MM.1S (cell line): ENCODE measurements around the gene ZNF549.

Experiments
- DNase-seq: peaks from one replicate; pipeline ENCODE4 v3.0.0-alpha.2; 2015
- H2AFZ ChIP-seq: fragments of 300-600 bp; sonication (generic); 2 replicates; pipeline ENCODE4 v1.6.0; 2016; ENCODE audit warnings: antibody characterized with exemption, low read length
- H3F3A ChIP-seq: fragments of 300-600 bp; sonication (generic); 2 replicates; pipeline ENCODE4 v1.6.1; 2016; ENCODE audit warnings: mild to moderate bottlenecking, antibody characterized with exemption, low read length, moderate library complexity, mixed read lengths; ENCODE audit not compliant: insufficient read depth
- H3K27ac ChIP-seq: fragments of 300-600 bp; sonication (generic); 2 replicates; pipeline ENCODE4 v1.5.1; 2016; ENCODE audit warnings: mild to moderate bottlenecking, low read length
- H3K27me3 ChIP-seq: fragments of 300-600 bp; sonication (generic); replicated peaks from 2 replicates; pipeline ENCODE4 v1.6.0; 2016; ENCODE audit warnings: low read length; ENCODE audit not compliant: insufficient read depth
- H3K36me3 ChIP-seq: fragments of 300-600 bp; sonication (generic); replicated peaks from 2 replicates; pipeline ENCODE4 v1.6.1; 2016; ENCODE audit warnings: mild to moderate bottlenecking, low read length, mixed read lengths; ENCODE audit not compliant: insufficient read depth
- H3K4me1 ChIP-seq: fragments of 300-600 bp; sonication (generic); 2 replicates; pipeline ENCODE4 v1.6.1; 2016; ENCODE audit warnings: low read length, mixed read lengths
- H3K4me2 ChIP-seq: fragments of 300-600 bp; sonication (generic); 2 replicates; pipeline ENCODE4 v1.6.0; 2016; ENCODE audit warnings: low read depth, low read length
- H3K4me3 ChIP-seq: fragments of 300-600 bp; sonication (generic); 2 replicates; pipeline ENCODE4 v1.5.1; 2016; ENCODE audit warnings: low read length, mixed read lengths
- H3K79me2 ChIP-seq: fragments of 300-600 bp; sonication (generic); 2 replicates; pipeline ENCODE4 v1.6.1; 2016; ENCODE audit warnings: mixed run types, low read length, mixed read lengths
- H3K9ac ChIP-seq: fragments of 300-600 bp; sonication (generic); 2 replicates; pipeline ENCODE4 v1.6.1; 2016; ENCODE audit warnings: low read length, mixed read lengths
- H3K9me2 ChIP-seq: fragments of 300-600 bp; sonication (generic); replicated peaks from 2 replicates; pipeline ENCODE4 v1.6.1; 2016; ENCODE audit warnings: mild to moderate bottlenecking, low read length, mixed read lengths; ENCODE audit not compliant: insufficient read depth
- H3K9me3 ChIP-seq: fragments of 300-600 bp; sonication (generic); replicated peaks from 2 replicates; pipeline ENCODE4 v1.6.1; 2016; ENCODE audit warnings: mild to moderate bottlenecking, low read length, mixed read lengths; ENCODE audit not compliant: insufficient read depth
- H4K20me1 ChIP-seq: fragments of 300-600 bp; sonication (generic); 2 replicates; pipeline ENCODE4 v1.6.1; 2016; ENCODE audit warnings: mild to moderate bottlenecking, low read length, moderate library complexity, mixed read lengths; ENCODE audit not compliant: insufficient read depth
- EZH2 ChIP-seq: fragments of 300-600 bp; sonication (generic); optimal IDR thresholded peaks from 2 replicates; pipeline ENCODE3; 2017; ENCODE audit warnings: low read depth, mild to moderate bottlenecking, antibody characterized with exemption, low read length, mixed read lengths
- EZH2phosphoT487 ChIP-seq: fragments of 300-600 bp; sonication (generic); IDR thresholded peaks from 2 replicates; pipeline ENCODE4 v1.6.1; 2018; ENCODE audit warnings: antibody characterized with exemption, low read length
- TF ChIP-seq, protein P1 (sequence below): fragments of 300-600 bp; sonication (generic); IDR thresholded peaks from 2 replicates; pipeline ENCODE4 v1.5.1; 2016; ENCODE audit warnings: antibody characterized with exemption, low read length, mixed read lengths

ZNF549 gene

DNA sequence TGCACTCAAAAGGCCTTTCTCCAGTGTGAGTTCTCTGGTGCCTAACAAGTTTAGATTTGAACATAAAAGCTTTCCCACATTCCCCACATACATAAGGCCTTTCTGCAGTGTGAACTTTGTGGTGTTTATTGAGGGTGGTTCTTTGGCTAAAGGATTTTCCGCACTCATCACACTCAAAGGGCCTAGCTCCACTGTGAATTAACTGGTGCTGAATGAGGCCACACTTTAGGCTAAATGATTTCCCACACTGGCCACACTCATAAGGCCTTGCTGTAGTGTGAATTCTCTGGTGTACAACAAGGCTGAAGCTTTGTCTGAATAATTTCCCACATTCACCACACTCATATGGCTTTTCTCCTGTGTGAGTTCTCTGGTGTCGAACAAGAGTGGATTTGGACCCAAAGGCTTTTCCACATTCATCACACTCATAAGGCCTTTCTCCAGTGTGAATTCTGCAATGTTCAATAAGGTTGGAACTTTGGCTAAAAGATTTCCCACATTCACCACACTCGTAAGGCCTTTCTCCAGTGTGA lies 45.3 kb downstream of the ZNF549 start:
- Histone ChIP-seq H3K4me1 (0 out of 2 replicates have a peak, but pooled peaks cover under 1% of the 10 kb centered on the region), H3K9ac (no peak overlapping the region), H3K4me2 (no peak overlapping the region), H2AFZ (no peak overlapping the region), H3K27me3 (no peaks in the 10 kb centered on the region), H3K9me3 (no peaks in the 10 kb centered on the region), H3K79me2 (0 out of 2 replicates have a peak, but pooled peaks cover 2% of the 10 kb centered on the region), H3K4me3 (no peak overlapping the region), H3K9me2 (no peaks in the 10 kb centered on the region), H3K27ac (no peak overlapping the region), H3F3A (no peaks in the 10 kb centered on the region), H3K36me3 (peaks cover 33% of the 10 kb centered on the region), H4K20me1 (no peaks in the 10 kb centered on the region)
- no peak for TF ChIP-seq EZH2
- TF ChIP-seq, protein P1, sequence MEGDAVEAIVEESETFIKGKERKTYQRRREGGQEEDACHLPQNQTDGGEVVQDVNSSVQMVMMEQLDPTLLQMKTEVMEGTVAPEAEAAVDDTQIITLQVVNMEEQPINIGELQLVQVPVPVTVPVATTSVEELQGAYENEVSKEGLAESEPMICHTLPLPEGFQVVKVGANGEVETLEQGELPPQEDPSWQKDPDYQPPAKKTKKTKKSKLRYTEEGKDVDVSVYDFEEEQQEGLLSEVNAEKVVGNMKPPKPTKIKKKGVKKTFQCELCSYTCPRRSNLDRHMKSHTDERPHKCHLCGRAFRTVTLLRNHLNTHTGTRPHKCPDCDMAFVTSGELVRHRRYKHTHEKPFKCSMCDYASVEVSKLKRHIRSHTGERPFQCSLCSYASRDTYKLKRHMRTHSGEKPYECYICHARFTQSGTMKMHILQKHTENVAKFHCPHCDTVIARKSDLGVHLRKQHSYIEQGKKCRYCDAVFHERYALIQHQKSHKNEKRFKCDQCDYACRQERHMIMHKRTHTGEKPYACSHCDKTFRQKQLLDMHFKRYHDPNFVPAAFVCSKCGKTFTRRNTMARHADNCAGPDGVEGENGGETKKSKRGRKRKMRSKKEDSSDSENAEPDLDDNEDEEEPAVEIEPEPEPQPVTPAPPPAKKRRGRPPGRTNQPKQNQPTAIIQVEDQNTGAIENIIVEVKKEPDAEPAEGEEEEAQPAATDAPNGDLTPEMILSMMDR: no peak
- TF ChIP-seq EZH2phosphoT487: no peak
- no peak for DNase-seq

- no peaks in the 10 kb centered on the region for H3K9me2 ChIP-seq
- peaks cover 14% of the 10 kb centered on the region for H3K79me2 ChIP-seq
- no peak for TF ChIP-seq EZH2phosphoT487
- TF ChIP-seq, protein P1: no peak
- TF ChIP-seq EZH2: no peak
- no peak overlapping the region for H3K4me3 ChIP-seq
- H2AFZ ChIP-seq: no peak overlapping the region
- DNase-seq: no peak
- H3K4me2 ChIP-seq: no peak overlapping the region
- no peak overlapping the region for H3K9ac ChIP-seq
- H3K27me3 ChIP-seq: no peaks in the 10 kb centered on the region
- no peaks in the 10 kb centered on the region for H3K9me3 ChIP-seq
- peaks cover 9% of the 10 kb centered on the region; the same call in 1 of the 2 replicates for H3K4me1 ChIP-seq
- H3F3A ChIP-seq: no peaks in the 10 kb centered on the region
- H3K36me3 ChIP-seq: peaks cover 33% of the 10 kb centered on the region
- H4K20me1 ChIP-seq: no peaks in the 10 kb centered on the region
- no peak overlapping the region for H3K27ac ChIP-seq
Observed at GRCh38 chr19:57576661-57577060, 49.5 kb downstream of the ZNF549 start.

- Histone ChIP-seq H3K9me2 (no peaks in the 10 kb centered on the region), H3K36me3 (peaks cover 22% of the 10 kb centered on the region), H4K20me1 (no peaks in the 10 kb centered on the region), H3K9ac (peak within 1 kb of the TSS; percentile 76), H3K27me3 (no peaks in the 10 kb centered on the region), H3F3A (no peaks in the 10 kb centered on the region), H3K27ac (no peak within 1 kb of the TSS), H2AFZ (peak within 1 kb of the TSS; percentile 99), H3K4me2 (peak within 1 kb of the TSS; percentile 87), H3K4me3 (peak within 1 kb of the TSS; percentile 92), H3K79me2 (peaks cover 14% of the 10 kb centered on the region), H3K9me3 (no peaks in the 10 kb centered on the region), H3K4me1 (peaks cover 9% of the 10 kb centered on the region; the same call in 1 of the 2 replicates)
- TF ChIP-seq EZH2: no peak
- TF ChIP-seq, protein P1: peak; percentile 27
- no peak for TF ChIP-seq EZH2phosphoT487
- DNase-seq: peak; percentile 98
Observed at GRCh38 chr19:57578487-57579205, 51.5 kb downstream of the ZNF549 start, which contains the start of gene ZNF416. TSS of gene ZNF416 (minus strand) at chr19:57578911. CDS start at chr19:57578704, 207 bp downstream.
